HL-60/S4 treated with retinoic acid at 250 ng/mL for 4 days and 3 days (cell line): ENCODE results near the gene APOM.

Experiments used
- in situ Hi-C: fragments of 300-500 bp; cut with MboI; formaldehyde crosslinking; loops from 2 replicates; pipeline ENCODE4 v1.7.0; 2022; ENCODE audit warnings: low sequenced_read_pairs

Gene APOM

GRCh38 chr6:31630177-31630934 is 25.3 kb upstream of the APOM start:
- in situ Hi-C loops: no loop called here

DNA sequence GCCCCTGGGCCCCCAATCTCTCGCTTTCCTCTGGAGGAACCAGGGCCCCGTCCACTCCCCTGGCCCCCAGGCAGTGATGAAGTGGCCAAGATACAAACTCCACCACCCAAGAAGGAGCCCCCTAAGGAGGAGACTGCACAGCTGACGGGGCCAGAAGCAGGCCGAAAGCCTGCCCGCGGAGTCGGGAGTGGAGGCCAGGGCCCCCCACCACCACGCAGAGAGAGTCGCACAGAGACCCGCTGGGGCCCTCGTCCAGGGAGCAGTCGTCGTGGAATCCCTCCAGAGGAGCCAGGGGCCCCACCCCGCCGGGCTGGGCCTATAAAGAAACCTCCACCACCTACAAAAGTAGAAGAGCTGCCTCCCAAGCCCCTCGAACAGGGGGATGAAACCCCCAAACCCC is 24.5 kb upstream of the APOM start:
- in situ Hi-C loops: no loop called here

DNA sequence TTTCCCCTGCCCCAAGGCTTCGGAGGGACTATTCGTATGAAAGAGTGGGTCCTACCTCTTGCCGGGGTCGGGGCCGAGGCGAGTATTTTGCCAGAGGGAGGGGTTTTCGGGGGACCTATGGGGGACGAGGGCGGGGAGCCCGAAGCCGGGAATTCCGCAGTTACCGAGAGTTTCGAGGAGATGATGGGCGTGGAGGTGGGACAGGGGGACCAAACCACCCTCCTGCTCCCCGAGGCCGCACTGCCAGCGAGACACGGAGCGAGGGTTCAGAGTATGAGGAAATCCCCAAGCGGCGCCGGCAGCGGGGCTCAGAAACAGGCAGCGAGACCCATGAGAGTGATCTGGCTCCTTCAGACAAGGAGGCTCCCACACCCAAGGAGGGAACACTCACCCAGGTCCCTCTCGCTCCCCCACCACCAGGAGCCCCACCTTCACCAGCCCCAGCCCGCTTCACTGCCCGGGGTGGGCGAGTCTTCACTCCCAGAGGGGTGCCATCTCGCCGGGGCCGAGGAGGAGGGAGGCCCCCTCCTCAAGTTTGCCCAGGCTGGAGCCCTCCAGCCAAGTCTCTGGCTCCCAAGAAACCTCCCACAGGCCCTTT is 23.9 kb upstream of the APOM start:
- in situ Hi-C loops: no loop called here

- in situ Hi-C loops: no loop called here
Measured at GRCh38 chr6:31632279-31632946, 23.3 kb upstream of the APOM start.

- in situ Hi-C loops: no loop called here
Measured at GRCh38 chr6:31633447-31633846, 22.2 kb upstream of the APOM start.

- in situ Hi-C loops: no loop called here
Measured at GRCh38 chr6:31634131-31634530, 21.6 kb upstream of the APOM start.

DNA sequence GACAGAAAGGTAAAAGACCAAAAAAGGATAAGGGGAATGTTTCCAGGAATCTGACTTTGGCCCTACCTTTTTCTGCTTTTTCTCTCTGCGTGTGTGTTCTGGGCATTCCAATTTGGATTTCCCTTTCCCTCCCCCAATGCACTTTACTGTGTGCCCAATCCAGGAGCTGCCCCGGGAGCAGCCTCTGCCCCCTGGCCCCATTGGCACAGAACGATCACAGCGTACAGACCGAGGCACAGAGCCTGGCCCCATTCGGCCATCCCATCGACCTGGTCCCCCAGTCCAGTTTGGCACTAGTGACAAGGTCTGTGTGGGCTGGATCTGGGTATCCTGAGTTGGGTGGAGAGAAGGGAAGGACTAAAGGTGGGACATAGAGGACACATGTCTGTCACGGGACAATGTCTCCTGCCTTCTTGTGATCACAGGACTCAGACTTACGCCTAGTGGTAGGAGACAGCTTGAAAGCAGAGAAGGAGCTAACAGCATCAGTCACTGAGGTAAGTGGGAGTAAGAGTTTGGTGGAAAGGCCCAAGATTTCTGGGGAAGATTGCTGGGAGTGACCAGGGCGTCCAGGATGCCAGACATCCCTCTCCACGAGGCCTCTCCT is 20.6 kb upstream of the APOM start:
- in situ Hi-C loops: no loop called here

- in situ Hi-C loops: no loop called here
Measured at GRCh38 chr6:31636698-31637596, 18.7 kb upstream of the APOM start.

DNA sequence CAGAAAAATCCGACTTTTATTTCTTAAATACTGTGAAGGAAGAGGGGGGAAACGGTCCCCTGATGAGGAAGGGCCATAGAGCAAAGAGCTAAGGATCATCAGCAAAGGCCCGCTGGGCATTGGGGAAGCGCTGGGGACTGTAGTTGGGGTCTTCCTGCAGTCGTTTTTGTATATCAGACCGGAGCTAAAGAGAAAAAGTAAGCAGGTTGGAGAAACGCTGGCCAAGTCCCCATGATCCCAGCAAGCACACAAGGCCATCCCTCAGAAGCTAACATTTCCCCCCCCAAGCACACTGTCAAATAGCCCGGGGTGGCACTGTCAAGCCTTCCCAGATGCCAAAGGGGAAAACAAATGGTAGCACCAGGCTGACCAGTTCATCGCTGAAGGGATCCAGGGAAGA is 16.7 kb upstream of the APOM start:
- in situ Hi-C loops: no loop called here

- in situ Hi-C loops: no loop called here
Measured at GRCh38 chr6:31639449-31639861, 16.2 kb upstream of the APOM start.

DNA sequence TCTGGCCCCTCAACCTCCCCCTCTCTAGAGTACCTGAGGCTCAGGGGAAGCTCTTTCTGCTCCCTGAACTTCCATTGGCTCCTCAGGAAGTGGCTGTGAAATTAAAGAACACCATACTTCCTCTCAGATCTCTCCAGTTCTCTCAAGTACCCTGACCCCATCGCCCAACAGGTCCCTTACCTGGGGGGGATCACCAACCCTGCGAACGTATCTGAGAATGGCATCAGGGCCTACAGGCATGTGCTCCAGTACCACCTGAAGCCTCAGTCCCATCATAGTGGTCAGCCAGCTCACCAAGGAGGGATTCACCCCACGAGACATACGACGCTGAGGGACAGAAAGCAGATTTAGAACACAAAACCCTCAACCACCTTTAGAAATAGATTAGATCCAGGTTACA is 15.1 kb upstream of the APOM start:
- in situ Hi-C loops: no loop called here

- in situ Hi-C loops: no loop called here
Measured at GRCh38 chr6:31641370-31641769, 14.3 kb upstream of the APOM start.

DNA sequence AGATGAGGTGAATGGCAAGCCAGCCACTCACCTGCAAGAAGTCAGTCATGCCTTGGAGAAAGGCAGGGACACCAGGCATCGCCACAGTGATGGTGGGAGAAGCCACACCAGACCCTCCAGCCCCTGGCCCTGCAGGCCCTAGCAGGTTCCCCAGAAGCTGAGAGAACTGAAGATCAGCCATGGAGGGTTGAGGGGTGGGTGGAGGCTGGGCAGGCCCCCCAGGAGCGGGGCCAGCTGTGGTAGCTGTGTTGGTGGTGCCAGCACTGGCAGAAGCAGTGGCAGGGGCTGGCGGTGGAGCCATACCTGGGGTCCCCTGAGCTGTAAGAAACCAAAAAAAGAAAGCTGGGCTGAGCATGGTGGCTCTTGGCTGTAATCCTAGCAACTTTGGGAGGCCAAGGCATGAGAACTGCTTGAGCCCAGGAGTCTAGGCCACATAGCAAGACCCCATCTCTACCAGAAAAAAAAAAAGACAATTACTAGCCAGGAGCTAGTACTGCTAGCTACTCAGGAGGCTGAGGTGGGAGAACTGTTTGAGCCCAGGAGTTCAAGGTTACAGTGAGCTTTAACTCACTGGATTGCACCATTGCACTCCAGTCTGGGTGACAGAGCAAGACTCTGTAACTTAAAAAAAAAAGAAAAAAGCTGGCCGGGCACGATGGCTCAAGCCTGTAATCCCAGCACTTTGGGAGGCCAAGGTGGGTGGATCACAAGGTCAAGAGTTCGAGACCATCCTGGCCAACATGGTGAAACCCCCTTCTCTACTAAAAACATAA is 12.7 kb upstream of the APOM start:
- in situ Hi-C loops: no loop called here

- in situ Hi-C loops: no loop called here
Measured at GRCh38 chr6:31643818-31644454, 11.8 kb upstream of the APOM start.

DNA sequence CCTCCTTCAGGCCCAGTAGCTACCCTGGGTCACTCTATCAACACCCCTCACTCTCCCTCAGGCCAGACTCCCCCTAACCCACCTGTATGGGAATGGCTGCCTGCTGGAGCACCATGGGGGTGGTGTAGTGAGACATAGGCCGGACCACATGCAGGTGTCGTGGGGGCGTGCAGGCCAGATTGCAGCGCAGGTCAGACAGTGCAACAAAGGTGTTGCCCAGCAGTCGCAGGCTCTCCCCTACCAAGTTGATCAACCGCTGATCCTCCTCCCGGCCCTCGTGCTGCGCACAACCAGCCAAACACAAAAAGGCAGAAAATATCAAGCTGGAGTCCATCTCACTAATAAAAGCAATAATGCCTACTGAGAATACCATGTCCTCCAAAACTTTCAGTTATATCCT is 10.4 kb upstream of the APOM start:
- in situ Hi-C loops: no loop called here

DNA sequence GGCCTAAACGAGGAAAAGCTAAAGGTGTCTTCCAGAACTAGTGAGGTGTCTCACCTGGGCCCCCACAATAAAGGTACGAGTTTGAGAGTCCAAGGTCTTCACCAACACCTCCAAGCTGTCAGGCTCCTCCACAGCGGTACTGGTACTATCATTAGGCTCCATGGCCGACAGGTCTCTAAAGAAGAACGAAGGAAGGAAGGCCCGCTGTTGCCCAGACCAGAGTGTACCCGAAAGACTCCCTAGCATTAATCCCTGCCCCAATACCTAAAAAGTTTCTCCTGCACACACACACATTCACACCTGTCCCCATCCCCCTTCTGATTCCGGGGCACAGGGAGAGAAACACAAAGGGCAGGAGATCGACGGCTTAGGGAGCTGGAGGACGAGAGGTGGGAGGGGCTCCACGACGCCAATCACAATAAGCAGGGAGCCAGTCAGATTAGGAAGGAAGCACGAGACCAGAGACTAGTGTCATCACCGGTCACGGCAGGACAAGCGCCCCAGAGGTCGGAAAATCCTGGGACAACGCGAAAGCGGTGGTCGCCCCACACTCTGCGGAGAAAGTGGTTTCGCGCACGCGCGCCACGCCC is 4.0 kb upstream of the APOM start:
- in situ Hi-C loops: no loop called here

GRCh38 chr6:31652925-31653724 is 2.6 kb upstream of the APOM start:
- in situ Hi-C loops: no loop called here

DNA sequence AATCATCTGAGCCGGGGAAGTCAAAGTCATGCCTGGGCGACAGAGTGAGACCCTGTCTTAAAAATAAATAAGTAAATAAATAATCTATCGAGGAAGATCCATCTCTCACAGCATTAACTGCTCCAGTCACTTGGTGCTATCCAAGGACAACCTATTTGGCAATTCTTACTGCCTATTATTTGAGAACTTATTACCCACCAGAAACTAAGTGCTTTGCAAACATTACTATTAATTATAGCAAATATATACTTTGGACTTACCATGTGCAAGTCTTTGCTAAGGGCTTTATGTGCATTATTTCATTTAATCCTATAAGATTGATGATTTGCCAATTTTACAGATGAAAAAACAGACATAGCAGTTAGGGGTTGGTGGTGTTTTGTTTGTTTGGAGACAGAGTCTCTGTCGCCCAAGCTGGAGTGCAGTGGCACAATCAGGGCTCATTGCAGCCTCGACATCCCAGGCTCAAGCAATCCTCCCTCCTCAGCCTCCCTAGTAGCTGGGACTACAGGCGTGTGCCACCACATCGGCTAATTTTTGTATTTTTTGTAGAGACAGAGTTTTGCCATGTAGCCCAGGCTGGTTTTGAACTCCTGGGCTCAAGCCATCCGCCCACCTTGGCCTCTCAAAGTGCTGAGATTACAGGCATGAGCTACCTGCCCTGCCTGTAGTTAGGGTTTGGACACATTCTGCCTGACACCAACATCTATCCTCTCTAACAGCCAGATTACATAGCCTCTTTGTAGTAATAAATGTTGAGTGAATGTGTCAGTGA is 933 bp upstream of the APOM start:
- in situ Hi-C loops: no loop called here
